Smooth muscle cell (in vitro differentiated cells): ENCODE results near the gene CDH13. TPM values are rescaled to one million over a fixed set of nuclear protein-coding genes. Genes with fewer than 3 reads are reported as not detected.

ENCODE experiments used
- DNase-seq: peaks from one replicate; lab custom pipeline; 2025; ENCODE audit not compliant: unreplicated experiment; lab: John Stamatoyannopoulos, UW
- H2AFZ ChIP-seq: fragments of 200-600 bp; sonication (generic); 2 replicates; pipeline ENCODE4 v1.6.0; 2016; ENCODE audit warnings: antibody characterized with exemption, low read depth, mild to moderate bottlenecking
- H3F3A ChIP-seq: fragments of 200-600 bp; sonication (generic); 2 replicates; pipeline ENCODE4 v1.6.0; 2017; ENCODE audit warnings: antibody characterized with exemption, low read depth
- H3K27ac ChIP-seq: fragments of 200-600 bp; sonication (generic); 2 replicates; pipeline ENCODE4 v1.5.1; 2016; ENCODE audit warnings: low read depth, mild to moderate bottlenecking
- H3K27me3 ChIP-seq: fragments of 200-600 bp; sonication (generic); 2 replicates; pipeline ENCODE4 v1.6.1; 2016; ENCODE audit warnings: low read depth, mild to moderate bottlenecking
- H3K36me3 ChIP-seq: fragments of 200-600 bp; sonication (generic); 2 replicates; pipeline ENCODE4 v1.5.1; 2016; ENCODE audit warnings: low read depth
- H3K4me1 ChIP-seq: fragments of 200-600 bp; sonication (generic); 2 replicates; pipeline ENCODE4 v1.5.1; 2016; ENCODE audit warnings: low read depth
- H3K4me2 ChIP-seq: fragments of 200-600 bp; sonication (generic); 2 replicates; pipeline ENCODE4 v1.6.0; 2016; ENCODE audit warnings: mild to moderate bottlenecking
- H3K4me3 ChIP-seq: fragments of 200-600 bp; sonication (generic); 2 replicates; pipeline ENCODE4 v1.5.1; 2016; ENCODE audit warnings: mild to moderate bottlenecking
- H3K79me2 ChIP-seq: fragments of 200-600 bp; sonication (generic); 2 replicates; pipeline ENCODE4 v1.6.0; 2016; ENCODE audit warnings: low read depth, mild to moderate bottlenecking
- H3K9ac ChIP-seq: fragments of 200-600 bp; sonication (generic); 2 replicates; pipeline ENCODE4 v1.6.0; 2016; ENCODE audit warnings: low read depth
- H3K9me3 ChIP-seq: fragments of 200-600 bp; sonication (generic); replicated peaks from 2 replicates; pipeline ENCODE4 v1.5.1; 2016; ENCODE audit warnings: low read depth
- H4K20me1 ChIP-seq: fragments of 200-600 bp; sonication (generic); 2 replicates; pipeline ENCODE4 v1.6.0; 2016; ENCODE audit warnings: low read depth
- CTCF ChIP-seq: fragments of 200-600 bp; sonication (generic); IDR thresholded peaks from 2 replicates; pipeline ENCODE4 v1.5.1; 2017; ENCODE audit warnings: borderline replicate concordance, mild to moderate bottlenecking, antibody characterized with exemption; ENCODE audit not compliant: insufficient read depth, poor library complexity, severe bottlenecking
- WGBS: methylation state at CpG from one replicate; pipeline ENCODE4 v1.1.7; 2016; ENCODE audit warnings: low lambda C conversion rate; 5-methylcytosine and 5-hydroxymethylcytosine counted together
- polyA plus RNA-seq: library from polyadenylated mRNA; unstranded; fragments of >200 nt; fragmentation: Nextera tagmentation; extraction: Ambion mirVana; gene quantifications from 2 replicates; pipeline ENCODE4 v1.2.1, GENCODE V29; 2016
- total RNA-seq: library from RNA; depleted of rRNA; stranded (reverse); fragments of >200 nt; gene quantifications from 2 replicates; pipeline ENCODE4 v1.2.3, GENCODE V29; 2014

The CDH13 gene
- total and polyA plus RNA-seq, 2 experiments from 2014 or later: 12.1 to 32.2 TPM

GRCh38 chr16:83723901-83724300 is 1097.1 kb downstream of the CDH13 start:
- no peaks in the 10 kb centered on the region for H3K4me1 ChIP-seq
- H3K36me3 ChIP-seq: no peaks in the 10 kb centered on the region
- no peaks in the 10 kb centered on the region for H3K27me3 ChIP-seq
- TF ChIP-seq CTCF: no peak
- no peaks in the 10 kb centered on the region for H3F3A ChIP-seq
- no peaks in the 10 kb centered on the region for H3K9me3 ChIP-seq
- no peaks in the 10 kb centered on the region for H4K20me1 ChIP-seq
- H3K79me2 ChIP-seq: no peaks in the 10 kb centered on the region
- H3K27ac ChIP-seq: no peak overlapping the region
- no peak overlapping the region for H3K9ac ChIP-seq
- DNase-seq: no peak
- 67% methylated on average over 2 of the region's 2 CpGs for WGBS
- H3K4me3 ChIP-seq: no peak overlapping the region
- H3K4me2 ChIP-seq: no peak overlapping the region
- no peak overlapping the region for H2AFZ ChIP-seq

GRCh38 chr16:83724585-83724984 is 1097.8 kb downstream of the CDH13 start:
- Histone ChIP-seq H3K4me1 (no peaks in the 10 kb centered on the region), H3K79me2 (no peaks in the 10 kb centered on the region), H3K9me3 (no peaks in the 10 kb centered on the region), H4K20me1 (no peaks in the 10 kb centered on the region), H3K27me3 (no peaks in the 10 kb centered on the region), H3K4me2 (no peak overlapping the region), H3K4me3 (no peak overlapping the region), H2AFZ (no peak overlapping the region), H3F3A (no peaks in the 10 kb centered on the region), H3K36me3 (no peaks in the 10 kb centered on the region), H3K27ac (no peak overlapping the region), H3K9ac (no peak overlapping the region)
- DNase-seq: no peak
- WGBS: 92% methylated on average over 2 of the region's 2 CpGs
- no peak for TF ChIP-seq CTCF

GRCh38 chr16:83725313-83725712 is 1098.5 kb downstream of the CDH13 start:
- H3F3A ChIP-seq: no peaks in the 10 kb centered on the region
- no peaks in the 10 kb centered on the region for H3K36me3 ChIP-seq
- no peak overlapping the region for H3K27ac ChIP-seq
- H3K79me2 ChIP-seq: no peaks in the 10 kb centered on the region
- no peaks in the 10 kb centered on the region for H3K9me3 ChIP-seq
- WGBS: 90% methylated on average over 9 of the region's 9 CpGs
- H4K20me1 ChIP-seq: no peaks in the 10 kb centered on the region
- no peaks in the 10 kb centered on the region for H3K4me1 ChIP-seq
- no peak overlapping the region for H2AFZ ChIP-seq
- no peak for TF ChIP-seq CTCF
- H3K4me2 ChIP-seq: no peak overlapping the region
- no peak overlapping the region for H3K9ac ChIP-seq
- no peak overlapping the region for H3K4me3 ChIP-seq
- no peak for DNase-seq
- no peaks in the 10 kb centered on the region for H3K27me3 ChIP-seq

- Histone ChIP-seq H4K20me1 (no peaks in the 10 kb centered on the region), H3F3A (no peaks in the 10 kb centered on the region), H3K9ac (no peak overlapping the region), H3K27me3 (no peaks in the 10 kb centered on the region), H3K4me1 (no peaks in the 10 kb centered on the region), H3K4me3 (no peak overlapping the region), H3K27ac (no peak overlapping the region), H3K79me2 (no peaks in the 10 kb centered on the region), H3K4me2 (no peak overlapping the region), H2AFZ (no peak overlapping the region), H3K36me3 (no peaks in the 10 kb centered on the region), H3K9me3 (no peaks in the 10 kb centered on the region)
- no peak for TF ChIP-seq CTCF
- 72% methylated on average over 10 of the region's 10 CpGs for WGBS
- no peak for DNase-seq
These were observed 1100.2 kb downstream of the CDH13 start for GRCh38 chr16:83727018-83727417.
